H1 (cell line): ENCODE measurements around the gene CYP1B1. TPM values are rescaled to one million over a fixed set of nuclear protein-coding genes. Genes with fewer than 3 reads are reported as not detected.

Source experiments
- CTCF ChIA-PET: fragments of 300-600 bp; sonication (Branson Sonifier 250); formaldehyde crosslinking; loops from one replicate; lab custom pipeline; 2021; ENCODE audit not compliant: partially characterized antibody; lab: Charles Lee
- POLR2A ChIA-PET: fragments of 300-600 bp; sonication (Branson Sonifier 250); formaldehyde crosslinking; loops from one replicate; lab custom pipeline; 2021; ENCODE audit warnings: inconsistent platforms; ENCODE audit not compliant: partially characterized antibody; lab: Charles Lee
- DNase-seq, 2 experiments: peaks; one replicate each; pipeline versions ENCODE4 v3.0.0 to v3.0.0-alpha.2; 2010 to 2022; ENCODE audit warnings: low spot score in 2 of 2, low read depth in 1 of 2, mixed read lengths in 1 of 2
- FAIRE-seq: peaks from 2 replicates; lab custom pipeline; 2011; peaks lifted over from hg19 to GRCh38; lab: Jason Lieb, UNC
- H2AFZ ChIP-seq: 2 replicates; pipeline ENCODE4 v1.8.1; 2012; ENCODE audit warnings: low read length, inconsistent platforms
- H2AK5ac ChIP-seq: 2 replicates; pipeline ENCODE4 v1.6.1; 2013; ENCODE audit warnings: low read depth, low read length
- H2BK120ac ChIP-seq: replicated peaks from 2 replicates; pipeline ENCODE3; 2013; ENCODE audit warnings: low read depth, low read length, inconsistent platforms
- H2BK12ac ChIP-seq: 2 replicates; pipeline ENCODE4 v1.6.1; 2013; ENCODE audit warnings: low read depth, low read length
- H2BK15ac ChIP-seq: 2 replicates; pipeline ENCODE4 v1.6.1; 2013; ENCODE audit warnings: low read length
- H2BK20ac ChIP-seq: 2 replicates; pipeline ENCODE4 v1.6.1; 2013; ENCODE audit warnings: low read length
- H2BK5ac ChIP-seq: 2 replicates; pipeline ENCODE4 v1.6.1; 2013; ENCODE audit warnings: low read depth, low read length
- H3K14ac ChIP-seq: 2 replicates; pipeline ENCODE4 v1.6.1; 2013; ENCODE audit warnings: inconsistent platforms; ENCODE audit not compliant: insufficient read length
- H3K18ac ChIP-seq: 2 replicates; pipeline ENCODE4 v1.6.1; 2013; ENCODE audit warnings: low read length; ENCODE audit errors: extremely low read depth
- H3K23ac ChIP-seq: 2 replicates; pipeline ENCODE4 v1.6.1; 2013; ENCODE audit warnings: inconsistent platforms; ENCODE audit not compliant: insufficient read length
- H3K23me2 ChIP-seq: 2 replicates; pipeline ENCODE4 v1.6.1; 2013; ENCODE audit warnings: low read depth, low read length
- H3K27ac ChIP-seq: 2 replicates; pipeline ENCODE4 v1.6.1; 2011; ENCODE audit warnings: low read depth, low read length, inconsistent platforms
- H3K27me3 ChIP-seq, 4 experiments: replicated peaks in 1 of 4; 1 replicate in 1 of 4; 2 replicates in 3 of 4; pipeline versions ENCODE4 v1.6.1 to v1.8.1; 2011 to 2013; ENCODE audit warnings: low read length in 3 of 4, mild to moderate bottlenecking in 3 of 4, inconsistent platforms in 2 of 4, mixed read lengths in 2 of 4, moderate library complexity in 1 of 4; ENCODE audit not compliant: control insufficient read depth in 3 of 4, insufficient read depth in 3 of 4; ENCODE audit errors: extremely low read depth in 1 of 4
- H3K36me3 ChIP-seq, 4 experiments: 2 replicates each; pipeline versions ENCODE4 v1.6.1 to v1.8.1; 2011 to 2013; ENCODE audit warnings: mild to moderate bottlenecking in 4 of 4, low read length in 3 of 4, moderate library complexity in 2 of 4, control low read depth in 1 of 4, inconsistent platforms in 1 of 4; ENCODE audit not compliant: insufficient read depth in 4 of 4, control insufficient read depth in 2 of 4
- H3K4ac ChIP-seq: replicated peaks from 2 replicates; pipeline ENCODE3; 2013; ENCODE audit warnings: low read length, low read depth, mixed read lengths, inconsistent platforms; ENCODE audit not compliant: insufficient read length
- H3K4me1 ChIP-seq, 4 experiments: replicated peaks in 1 of 4; 1 replicate in 1 of 4; 2 replicates in 3 of 4; pipeline versions ENCODE4 v1.6.1 to v1.8.1; 2011 to 2013; ENCODE audit warnings: low read length in 3 of 4, inconsistent platforms in 2 of 4, mixed read lengths in 1 of 4; ENCODE audit not compliant: insufficient read depth in 4 of 4, control insufficient read depth in 3 of 4
- H3K4me2 ChIP-seq, 2 experiments: 2 replicates each; pipeline versions ENCODE4 v1.6.1 to v1.8.1; 2011 to 2013; ENCODE audit warnings: low read depth in 2 of 2, low read length in 2 of 2, control low read depth in 1 of 2, inconsistent platforms in 1 of 2, mild to moderate bottlenecking in 1 of 2; ENCODE audit not compliant: insufficient read depth in 1 of 2
- H3K4me3 ChIP-seq, 4 experiments: fragments of 200-600, 300-600 bp in 1 of 4; sonication (generic), shearing (Covaris generic), sonication (Bioruptor Twin) in 1 of 4; 2 replicates each; pipeline versions ENCODE4 v1.5.1 to v1.8.1; 2011 to 2016; ENCODE audit warnings: low read length in 4 of 4, low read depth in 3 of 4, control low read depth in 2 of 4, inconsistent platforms in 2 of 4, mild to moderate bottlenecking in 2 of 4, mixed read lengths in 1 of 4, moderate library complexity in 1 of 4; ENCODE audit not compliant: insufficient read depth in 2 of 4; ENCODE audit errors: extremely low read depth in 1 of 4
- H3K56ac ChIP-seq: replicated peaks from 2 replicates; pipeline ENCODE3; 2013; ENCODE audit warnings: low read depth, mild to moderate bottlenecking, mixed read lengths, low read length, inconsistent platforms; ENCODE audit not compliant: insufficient read length
- H3K79me1 ChIP-seq: 2 replicates; pipeline ENCODE4 v1.6.1; 2013; ENCODE audit warnings: low read depth, low read length, control low read depth
- H3K79me2 ChIP-seq, 2 experiments: 2 replicates each; pipeline versions ENCODE4 v1.6.1 to v1.8.1; 2012 to 2013; ENCODE audit warnings: low read length in 2 of 2, mild to moderate bottlenecking in 2 of 2, inconsistent platforms in 1 of 2; ENCODE audit not compliant: insufficient read depth in 2 of 2, control insufficient read depth in 1 of 2
- H3K9ac ChIP-seq, 4 experiments: replicated peaks in 1 of 4; 1 replicate in 1 of 4; 2 replicates in 3 of 4; pipeline versions ENCODE4 v1.6.1 to v1.8.1; 2011 to 2013; ENCODE audit warnings: low read depth in 3 of 4, low read length in 3 of 4, control low read depth in 2 of 4, mild to moderate bottlenecking in 2 of 4, moderate library complexity in 2 of 4, inconsistent platforms in 1 of 4; ENCODE audit errors: extremely low read depth in 1 of 4
- H3K9me3 ChIP-seq, 2 experiments: 2 replicates each; pipeline versions ENCODE4 v1.6.1 to v1.8.1; 2012 to 2013; ENCODE audit warnings: mild to moderate bottlenecking in 2 of 2, moderate library complexity in 2 of 2, control low read depth in 1 of 2, inconsistent platforms in 1 of 2, low read depth in 1 of 2, low read length in 1 of 2, mixed read lengths in 1 of 2; ENCODE audit not compliant: insufficient read depth in 2 of 2
- H4K20me1 ChIP-seq, 2 experiments: replicated peaks in 1 of 2; 2 replicates each; pipeline versions ENCODE3 to v1.8.1; 2011 to 2013; ENCODE audit warnings: inconsistent platforms in 2 of 2, low read length in 2 of 2, mild to moderate bottlenecking in 1 of 2; ENCODE audit not compliant: insufficient read depth in 2 of 2, control insufficient read depth in 1 of 2
- H4K5ac ChIP-seq: 2 replicates; pipeline ENCODE4 v1.6.1; 2013; ENCODE audit warnings: low read length, low read depth, mixed read lengths, inconsistent platforms; ENCODE audit not compliant: insufficient read length
- H4K8ac ChIP-seq: 2 replicates; pipeline ENCODE4 v1.8.0; 2013; ENCODE audit warnings: mild to moderate bottlenecking, moderate library complexity, low read length, inconsistent platforms; ENCODE audit not compliant: insufficient read depth; ENCODE audit errors: extremely low read depth
- H4K91ac ChIP-seq: replicated peaks from 2 replicates; pipeline ENCODE3; 2013; ENCODE audit warnings: low read length, mixed read lengths, inconsistent platforms; ENCODE audit not compliant: insufficient read length
- ATF2 ChIP-seq: IDR thresholded peaks from 2 replicates; pipeline ENCODE4 v1.6.1; 2012; ENCODE audit warnings: low read length, inconsistent platforms
- BRCA1 ChIP-seq: IDR thresholded peaks from 2 replicates; pipeline ENCODE4 v1.6.1; 2012; ENCODE audit warnings: low read depth, low read length, improper control_type of control experiment
- CTBP2 ChIP-seq: IDR thresholded peaks from 2 replicates; pipeline ENCODE4 v1.7.0; 2011; ENCODE audit warnings: borderline replicate concordance, mild to moderate bottlenecking, moderate library complexity, mixed read lengths, low read length; ENCODE audit not compliant: insufficient read depth, insufficient read length
- EZH2 ChIP-seq: fragments of 200-600 bp; sonication (generic); IDR thresholded peaks from 2 replicates; pipeline ENCODE4 v1.7.1; 2012; ENCODE audit warnings: low read depth, mild to moderate bottlenecking, moderate library complexity, low read length, inconsistent platforms; ENCODE audit not compliant: severe bottlenecking
- HDAC2 ChIP-seq, 2 experiments: fragments of 300-600 bp in 1 of 2; sonication (generic) in 1 of 2; IDR thresholded peaks; 2 replicates each; pipeline ENCODE4 v1.6.1; 2011 to 2012; ENCODE audit warnings: low read depth in 2 of 2, low read length in 2 of 2, mild to moderate bottlenecking in 2 of 2, moderate library complexity in 2 of 2, borderline replicate concordance in 1 of 2, inconsistent platforms in 1 of 2
- SUZ12 ChIP-seq: fragments of 200-600 bp; sonication (generic); IDR thresholded peaks from 2 replicates; pipeline ENCODE4 v1.6.1; 2012; ENCODE audit warnings: mild to moderate bottlenecking, inconsistent platforms, low read length, moderate library complexity, mixed read lengths
- WGBS, 2 experiments: shearing (Covaris generic) in 1 of 2; methylation state at CpG; one replicate each; pipeline versions ENCODE4 v1.1.6 to v1.1.7; 2013 to 2015; ENCODE audit warnings: low lambda C conversion rate in 2 of 2, mixed read lengths in 2 of 2, inconsistent platforms in 1 of 2, low coverage in 1 of 2, missing lambda C conversion rate in 1 of 2; ENCODE audit not compliant: insufficient replicate concordance in 2 of 2, insufficient coverage in 1 of 2, insufficient read length in 1 of 2; ENCODE audit errors: extremely low coverage in 1 of 2, missing lambda C conversion rate in 1 of 2; 5-methylcytosine and 5-hydroxymethylcytosine counted together
- polyA plus RNA-seq, 7 experiments: library from polyadenylated mRNA; depleted of rRNA in 3 of 7; stranded (reverse) in 5 of 7; unstranded in 2 of 7; fragments of >200 nt in 5 of 7; fragments of 200-250 nt in 2 of 7; gene quantifications; 1 replicate in 5 of 7; 2 replicates in 1 of 7; 4 replicates in 1 of 7; pipeline versions ENCODE4 v1.2.1 to v1.2.3, GENCODE V29; 2011 to 2013; ENCODE audit warnings: missing spikeins in 2 of 7, mixed read lengths in 2 of 7
- total RNA-seq: library from RNA; stranded (reverse); fragmentation: NEBNext Ultra II Directional; extraction: Animal tissue kit (Norgen Biotek cat#: 25700); gene quantifications from 2 replicates; pipeline ENCODE4 v1.2.1, GENCODE V29; 2021

The CYP1B1 gene
- total and polyA plus RNA-seq, 2 of the 8 experiments (the other 6 are each of a cell fraction or from before 2014, with no cell fraction given), result 1.3 to 5.7 TPM

- no peak overlapping the region for H3K18ac ChIP-seq
- no peak overlapping the region for H4K5ac ChIP-seq
- H2AK5ac ChIP-seq, result no peak overlapping the region
- H3K9me3 ChIP-seq, result no peaks in the 10 kb centered on the region
- no peak overlapping the region for H2BK15ac ChIP-seq
- no peaks in the 10 kb centered on the region for H3K79me2 ChIP-seq
- H2BK12ac ChIP-seq, result no peak overlapping the region
- H3K27me3 ChIP-seq, result no peaks in the 10 kb centered on the region
- H2BK5ac ChIP-seq, result no peak overlapping the region
- no peak overlapping the region for H4K8ac ChIP-seq
- no peak overlapping the region for H3K23ac ChIP-seq
- H2BK20ac ChIP-seq, result no peak overlapping the region
- H3K4me3 ChIP-seq, result no peak overlapping the region
- ChIA-PET CTCF (interaction anchor here (0.9 to 1.9 kb wide), 4 partner anchors 11 to 107 kb away, joined by 3 to 4 read pairs (median 4); no protein-coding TSS in a partner anchor), POLR2A (interaction anchor here (0.9 to 1.7 kb wide), 3 partner anchors 12 to 16 kb away, joined by 3 to 7 read pairs (median 4); no protein-coding TSS in a partner anchor)
- no peak overlapping the region for H2BK120ac ChIP-seq
- H3K27ac ChIP-seq, result no peak overlapping the region
- no peaks in the 10 kb centered on the region for H4K20me1 ChIP-seq
- no peak overlapping the region for H2AFZ ChIP-seq
- H3K79me1 ChIP-seq, result no peaks in the 10 kb centered on the region
- 87% methylated on average over 9 of the region's 9 CpGs; no CpG with 5 or more reads in 1 of the 2 experiments for WGBS, 2 experiments
- no peak overlapping the region for H3K14ac ChIP-seq
- H3K23me2 ChIP-seq, result no peaks in the 10 kb centered on the region
- no peak overlapping the region for H4K91ac ChIP-seq
- H3K4me1 ChIP-seq, result peaks cover 0 to 4% (median under 1%) of the 10 kb centered on the region in 4 experiments; a peak in 3 of 7 replicates
- no peak overlapping the region for H3K4me2 ChIP-seq
- no peak overlapping the region for H3K9ac ChIP-seq
- no peak overlapping the region for H3K4ac ChIP-seq
- H3K36me3 ChIP-seq, result no peaks in the 10 kb centered on the region
- H3K56ac ChIP-seq, result no peak overlapping the region
- FAIRE-seq (no peak), DNase-seq (no peak)
- TF ChIP-seq EZH2, result no peak
- no peak for TF ChIP-seq BRCA1
- no peak for TF ChIP-seq SUZ12
- TF ChIP-seq ATF2, result no peak
- TF ChIP-seq CTBP2, result no peak
- no peak for TF ChIP-seq HDAC2 (IDR thresholded peaks at IDR 0.05; ENCODE audit: borderline replicate concordance in 1 of 2, low read depth in 2 of 2, low read length in 2 of 2)
Measured at GRCh38 chr2:38021589-38021988, 54.4 kb downstream of the CYP1B1 start.
